ENCODE measurements around the gene TAF1C.

DNA sequence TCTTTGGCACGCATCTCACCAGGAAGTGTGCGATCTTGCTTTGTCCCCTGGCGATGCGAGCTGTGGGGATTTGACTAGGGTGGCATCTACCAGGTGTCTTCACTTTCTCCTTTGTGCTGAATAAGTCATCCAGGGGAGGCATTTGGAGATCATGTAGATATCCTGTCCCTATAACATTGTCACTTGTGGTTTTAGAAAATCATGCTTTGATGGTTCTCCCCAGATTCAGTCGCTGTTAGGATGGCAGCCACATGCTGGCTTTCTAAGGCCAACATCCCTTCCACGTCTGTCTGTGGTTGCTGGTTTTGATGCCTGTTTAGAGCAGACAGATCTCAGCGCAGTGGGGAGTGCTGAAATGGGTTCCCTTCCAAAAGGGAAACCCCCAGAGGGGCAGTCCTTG, 6.6 kb upstream of the TAF1C start:
- TF ChIP-seq POLR2AphosphoS5 (IDR thresholded peaks at IDR 0.05; ENCODE audit: insufficient read depth in 1 of 2, low read depth in 1 of 2), result no peak
- TF ChIP-seq, protein P1, sequence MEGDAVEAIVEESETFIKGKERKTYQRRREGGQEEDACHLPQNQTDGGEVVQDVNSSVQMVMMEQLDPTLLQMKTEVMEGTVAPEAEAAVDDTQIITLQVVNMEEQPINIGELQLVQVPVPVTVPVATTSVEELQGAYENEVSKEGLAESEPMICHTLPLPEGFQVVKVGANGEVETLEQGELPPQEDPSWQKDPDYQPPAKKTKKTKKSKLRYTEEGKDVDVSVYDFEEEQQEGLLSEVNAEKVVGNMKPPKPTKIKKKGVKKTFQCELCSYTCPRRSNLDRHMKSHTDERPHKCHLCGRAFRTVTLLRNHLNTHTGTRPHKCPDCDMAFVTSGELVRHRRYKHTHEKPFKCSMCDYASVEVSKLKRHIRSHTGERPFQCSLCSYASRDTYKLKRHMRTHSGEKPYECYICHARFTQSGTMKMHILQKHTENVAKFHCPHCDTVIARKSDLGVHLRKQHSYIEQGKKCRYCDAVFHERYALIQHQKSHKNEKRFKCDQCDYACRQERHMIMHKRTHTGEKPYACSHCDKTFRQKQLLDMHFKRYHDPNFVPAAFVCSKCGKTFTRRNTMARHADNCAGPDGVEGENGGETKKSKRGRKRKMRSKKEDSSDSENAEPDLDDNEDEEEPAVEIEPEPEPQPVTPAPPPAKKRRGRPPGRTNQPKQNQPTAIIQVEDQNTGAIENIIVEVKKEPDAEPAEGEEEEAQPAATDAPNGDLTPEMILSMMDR (IDR thresholded peaks at IDR 0.05), result no peak
- TF ChIP-seq POLR2A (IDR thresholded peaks at IDR 0.05), result no peak
